ENCODE data around the gene RGS7. TPM values are rescaled to one million over a fixed set of nuclear protein-coding genes. Genes with fewer than 3 reads are reported as not detected.
A peak's percentile ranks its signal among the peaks of the same experiment; 100 is the strongest.
"Not testable (repeated sequence)": the region's sequence is repeated elsewhere in the genome, so short reads cannot be mapped to it uniquely, and the experiment has no call there.

RGS7 gene
- total RNA-seq, 2 donors from 2014 or later, result 0.11 TPM; not detected in 1

DNA sequence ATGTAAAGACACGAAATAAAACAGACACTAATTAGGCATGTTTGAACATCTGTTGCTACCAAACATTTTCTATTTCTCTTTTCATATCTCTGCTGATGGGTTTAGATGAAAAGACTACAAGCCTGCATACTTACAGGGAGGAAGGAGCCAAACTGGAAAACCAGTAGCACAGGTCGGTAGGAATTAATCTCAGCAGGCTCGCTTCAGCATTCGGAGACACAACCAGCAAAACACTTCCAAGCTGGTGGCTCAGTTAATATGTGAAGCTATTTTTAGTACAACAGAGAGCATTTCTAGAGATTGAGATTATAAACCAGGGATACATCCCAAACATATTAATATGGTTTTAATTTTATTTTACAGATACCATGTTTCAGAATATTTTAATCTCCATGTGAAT is 444.2 kb downstream of the RGS7 start:
- intact Hi-C loops (cut with DNase I, micrococcal nuclease), result no loop called here
- DNase-seq (no peak), ATAC-seq (no peak)

DNA sequence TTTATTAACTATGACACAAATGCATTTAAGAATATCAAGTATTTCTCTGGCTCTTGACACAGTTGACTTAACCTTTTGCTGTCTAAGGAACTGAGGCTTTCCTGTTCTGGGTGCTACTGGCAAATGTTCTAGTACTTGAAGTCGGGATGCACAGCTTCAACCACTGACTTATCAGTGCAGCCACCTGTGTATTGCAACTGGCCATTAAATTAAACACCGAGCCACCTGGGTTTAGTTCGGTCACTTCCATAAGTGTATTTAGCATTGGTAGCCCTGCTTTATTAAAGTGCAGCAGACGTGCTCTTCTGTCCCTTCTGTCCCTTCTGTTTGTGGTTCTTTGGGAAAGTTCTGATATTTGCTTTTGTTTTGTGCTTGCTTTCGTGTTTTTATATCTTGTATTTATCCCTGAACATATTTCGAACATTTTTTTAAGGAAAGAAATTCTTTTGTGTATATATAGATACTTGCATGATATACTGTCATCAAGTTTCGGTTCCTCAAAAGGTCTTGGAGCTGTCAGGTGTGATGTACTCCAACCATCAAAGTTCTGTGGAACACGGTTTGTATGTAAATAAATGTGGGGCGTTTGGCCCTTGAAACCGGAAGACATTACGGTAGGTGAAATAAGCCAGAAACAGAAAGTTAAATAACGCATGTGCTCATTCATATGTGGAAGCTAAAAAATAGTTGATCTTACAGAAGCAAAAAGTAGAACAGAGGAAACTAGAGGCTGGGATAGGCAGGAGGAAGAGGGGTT is 447.1 kb downstream of the RGS7 start:
- intact Hi-C loops (cut with DNase I, micrococcal nuclease), result no loop called here
- DNase-seq, result no peak
- no peak for ATAC-seq

DNA sequence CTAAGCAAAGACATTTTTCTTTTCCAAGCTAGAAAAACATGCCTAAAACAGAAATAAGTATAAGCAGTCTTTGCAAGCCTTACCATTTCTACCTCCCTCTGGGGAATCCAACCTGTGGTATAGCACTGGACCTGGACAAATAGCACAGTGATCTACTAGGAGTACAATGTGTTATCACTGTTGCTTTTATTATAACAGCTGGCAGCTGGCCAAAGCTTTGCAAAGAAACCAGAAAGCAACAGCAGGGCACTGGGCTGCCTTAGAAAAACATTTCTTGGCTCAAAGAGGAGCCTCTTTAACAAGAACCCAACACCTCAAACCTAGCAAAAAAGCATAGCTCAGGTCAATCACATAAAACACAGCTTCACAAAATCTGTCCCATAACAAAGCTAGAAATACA is 450.5 kb downstream of the RGS7 start:
- DNase-seq (peak in 1 of 2 donors; percentile 60), ATAC-seq (peak; percentile 84)
- intact Hi-C loops (cut with DNase I, micrococcal nuclease), result no loop called here

GRCh38 chr1:240905225-240905765 is 451.7 kb downstream of the RGS7 start:
- intact Hi-C loops (cut with DNase I, micrococcal nuclease), result no loop called here

DNA sequence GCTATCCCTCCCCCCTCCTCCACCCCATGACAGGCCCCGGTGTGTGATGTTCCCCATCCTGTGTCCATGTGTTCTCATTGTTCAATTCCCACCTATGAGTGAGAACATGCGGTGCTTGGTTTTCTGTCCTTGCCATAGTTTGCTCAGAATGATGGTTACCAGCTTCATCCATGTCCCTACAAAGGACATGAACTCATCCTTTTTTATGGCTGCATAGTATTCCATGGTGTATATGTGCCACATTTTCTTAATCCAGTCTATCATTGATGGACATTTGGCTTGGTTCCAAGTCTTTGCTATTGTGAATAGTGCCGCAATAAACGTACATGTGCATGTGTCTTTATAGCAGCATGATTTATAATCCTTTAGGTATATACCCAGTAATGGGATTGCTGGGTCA is 461.6 kb downstream of the RGS7 start:
- DNase-seq; intact Hi-C loops (cut with DNase I, micrococcal nuclease); ATAC-seq: not testable (repeated sequence)

More at GRCh38 chr1:240905225-240905765, 451.7 kb downstream of the RGS7 start:
- DNase-seq (no peak), ATAC-seq (no peak)

DNA sequence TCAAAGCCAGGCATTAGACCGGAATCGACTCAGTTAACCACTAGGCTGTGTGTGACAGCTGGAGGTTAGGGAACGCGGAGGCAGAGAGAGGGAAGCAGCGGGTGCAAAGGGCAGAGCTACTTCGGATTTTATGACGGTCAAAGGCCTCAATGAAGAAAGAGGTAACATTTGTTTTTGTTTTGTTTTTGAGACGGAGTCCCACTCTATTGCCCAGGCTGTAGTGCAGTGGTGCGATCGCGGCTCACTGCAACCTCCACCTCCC is 468.3 kb downstream of the RGS7 start:
- peak in 1 of 2 donors; percentile 9 for DNase-seq
- intact Hi-C loops (cut with DNase I, micrococcal nuclease), result no loop called here
- ATAC-seq, result peak; percentile 81

- ATAC-seq, result peak; percentile 88
- DNase-seq, result peak; percentile 38 to 48
- intact Hi-C loops (cut with DNase I, micrococcal nuclease), result no loop called here
Measured at GRCh38 chr1:240888039-240888786, 468.8 kb downstream of the RGS7 start.

GRCh38 chr1:240883490-240883889 is 473.5 kb downstream of the RGS7 start:
- intact Hi-C loops (cut with DNase I, micrococcal nuclease), result no loop called here
- DNase-seq (no peak), ATAC-seq (no peak)

- intact Hi-C loops (cut with DNase I, micrococcal nuclease); DNase-seq; ATAC-seq: not testable (repeated sequence)
Measured at GRCh38 chr1:240882656-240883308, 474.2 kb downstream of the RGS7 start.

GRCh38 chr1:240878631-240879030 is 478.4 kb downstream of the RGS7 start:
- intact Hi-C loops (cut with DNase I, micrococcal nuclease), result no loop called here
- ATAC-seq, result no peak
- no peak for DNase-seq

DNA sequence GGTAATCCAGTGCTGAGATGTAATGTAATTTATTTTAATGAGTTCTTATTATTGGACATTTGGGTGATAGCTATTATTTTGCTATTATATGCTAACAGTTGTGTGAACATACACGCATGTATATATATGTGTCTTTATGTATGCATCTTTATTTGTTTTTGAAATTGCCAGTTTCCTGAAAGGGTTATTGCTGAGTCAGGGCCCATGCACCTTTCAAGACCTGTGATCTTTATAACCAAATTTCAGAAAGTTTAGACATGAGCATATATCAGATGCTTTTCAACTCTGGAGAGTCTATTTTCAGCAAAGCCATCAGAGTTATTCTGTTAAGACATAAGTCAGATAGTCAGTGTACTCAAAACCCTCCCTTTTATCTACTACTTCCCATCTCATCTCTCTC is 479.4 kb downstream of the RGS7 start:
- DNase-seq (no peak), ATAC-seq (no peak)
- intact Hi-C loops (cut with DNase I, micrococcal nuclease), result no loop called here

DNA sequence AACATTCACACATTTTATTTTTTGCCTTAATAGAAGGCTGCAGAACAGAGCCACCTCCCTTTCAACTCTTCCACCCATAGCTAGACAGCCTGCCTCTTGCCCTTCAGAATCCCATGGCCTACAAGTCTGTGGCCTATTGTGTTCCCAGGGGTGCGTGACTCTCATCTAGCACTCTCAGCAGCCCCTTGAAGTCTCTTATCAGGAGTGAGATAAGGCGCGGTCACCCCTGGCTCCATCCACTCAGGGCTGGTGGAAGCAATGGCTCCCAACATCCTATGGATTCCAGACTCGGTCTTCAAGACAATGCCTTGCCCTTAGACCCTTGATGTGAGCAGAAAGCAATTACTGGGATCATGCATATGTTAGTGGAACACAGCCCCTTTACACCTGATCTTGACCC is 480.9 kb downstream of the RGS7 start:
- intact Hi-C loops (cut with DNase I, micrococcal nuclease), result no loop called here
- DNase-seq (no peak), ATAC-seq (no peak)

DNA sequence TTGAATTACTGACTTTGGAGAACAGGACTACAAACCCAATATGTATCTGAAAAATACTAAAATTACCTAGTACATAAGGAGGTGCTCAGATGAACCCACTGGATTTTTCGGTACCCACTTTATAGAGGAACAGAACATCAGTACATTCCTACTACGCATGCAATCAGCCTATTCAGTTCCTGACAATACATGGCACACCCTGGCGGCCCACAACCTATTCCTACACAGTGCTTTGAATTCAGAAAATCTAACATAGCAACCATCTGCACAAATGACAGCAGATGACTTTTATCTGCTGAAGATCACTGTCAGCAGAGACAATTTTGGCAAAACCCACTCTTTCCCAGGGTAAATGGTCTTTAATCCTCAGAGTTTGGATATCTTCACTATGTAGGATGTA is 487.9 kb downstream of the RGS7 start:
- ATAC-seq, result no peak
- intact Hi-C loops (cut with DNase I, micrococcal nuclease), result no loop called here

DNA sequence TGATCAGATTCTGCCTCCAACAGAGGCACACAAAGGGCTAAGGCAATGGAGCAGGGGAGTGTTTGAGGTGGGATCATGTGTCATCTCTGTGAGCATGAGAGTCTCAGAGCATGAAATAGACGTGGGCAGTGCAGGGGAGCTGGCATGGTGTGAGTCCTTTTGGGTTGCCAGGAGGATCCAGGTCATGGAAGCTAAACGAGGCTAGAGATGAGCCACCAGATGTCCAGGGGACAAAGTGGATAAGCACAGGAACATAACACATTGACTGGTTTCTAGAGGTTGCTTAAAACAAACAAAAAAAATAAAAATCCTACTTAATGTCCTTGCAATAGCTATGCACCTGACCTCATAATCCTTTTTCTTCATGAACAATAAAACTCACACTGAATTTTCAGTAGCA is 490.3 kb downstream of the RGS7 start:
- DNase-seq (no peak), ATAC-seq (no peak)

More for the DNA sequence above, 487.9 kb downstream of the RGS7 start:
- no peak for DNase-seq

GRCh38 chr1:240860023-240860422 is 497.0 kb downstream of the RGS7 start:
- intact Hi-C loops (cut with DNase I, micrococcal nuclease), result no loop called here
- ATAC-seq (no peak), DNase-seq (no peak)

More for the DNA sequence above, 490.3 kb downstream of the RGS7 start:
- intact Hi-C loops (cut with DNase I, micrococcal nuclease), result no loop called here

DNA sequence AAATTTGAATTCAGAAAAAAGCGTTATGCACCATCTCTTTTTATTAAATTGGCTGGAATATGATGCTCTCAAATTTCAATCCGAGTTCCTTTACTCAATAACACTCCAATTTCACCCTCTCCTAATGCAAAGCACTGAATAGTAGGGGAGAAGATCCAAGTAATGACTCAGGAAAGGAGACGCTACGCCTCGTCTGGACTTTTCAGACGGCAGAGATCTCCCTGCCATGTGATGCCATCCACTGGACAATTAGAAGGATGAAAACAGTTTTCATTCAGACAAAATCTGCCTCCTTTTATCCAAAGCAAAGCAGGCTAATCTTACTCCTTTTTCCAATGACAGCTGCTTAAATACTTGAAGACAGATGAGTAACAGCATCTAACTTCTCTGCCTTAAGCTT is 502.6 kb downstream of the RGS7 start:
- DNase-seq, result no peak
- intact Hi-C loops (cut with DNase I, micrococcal nuclease), result no loop called here
- no peak for ATAC-seq

GRCh38 chr1:240847325-240847724 is 509.7 kb downstream of the RGS7 start:
- no peak for ATAC-seq
- intact Hi-C loops (cut with DNase I, micrococcal nuclease), result no loop called here

GRCh38 chr1:240844486-240844885 is 512.5 kb downstream of the RGS7 start:
- DNase-seq (no peak), ATAC-seq (no peak)
- intact Hi-C loops (cut with DNase I, micrococcal nuclease), result no loop called here

More at GRCh38 chr1:240847325-240847724, 509.7 kb downstream of the RGS7 start:
- DNase-seq, result no peak

GRCh38 chr1:240843798-240844197 is 513.2 kb downstream of the RGS7 start:
- intact Hi-C loops (cut with DNase I, micrococcal nuclease), result no loop called here
- DNase-seq, result no peak
- no peak for ATAC-seq

- ATAC-seq (no peak), DNase-seq (no peak)
- intact Hi-C loops (cut with DNase I, micrococcal nuclease), result no loop called here
Measured at GRCh38 chr1:240836271-240836670, 520.7 kb downstream of the RGS7 start.

All from left colon (tissue), 2 donors.